ENCODE measurements around the gene PCSK7. TPM values are rescaled to one million over a fixed set of nuclear protein-coding genes. Genes with fewer than 3 reads are reported as not detected.
A peak's percentile ranks its signal among the peaks of the same experiment; 100 is the strongest.

PCSK7 gene
- polyA plus RNA-seq, 2 donors, result 22.8 to 37.3 TPM

GRCh38 chr11:117232911-117233409 is 1.1 kb upstream of the PCSK7 start:
- H3K9me3 ChIP-seq (ENCODE audit: control insufficient read depth in 2 of 2, insufficient read depth in 1 of 2, low read depth in 1 of 2, low read length in 1 of 2), result no peaks in the 10 kb centered on the region
- H3K4me3 ChIP-seq (ENCODE audit: low read depth in 1 of 2, low read length in 2 of 2), result peak overlapping the region; percentile 62 to 83
- H3K27ac ChIP-seq (ENCODE audit: low read depth in 2 of 2, low read length in 1 of 2), result peak overlapping the region; percentile 70 to 84
- H3K27me3 ChIP-seq (ENCODE audit: control insufficient read depth in 1 of 2, insufficient read depth in 2 of 2, low read length in 2 of 2), result no peaks in the 10 kb centered on the region
- 2 to 3% methylated on average over 16 to 27 of the region's 27 CpGs for WGBS, 2 donors
- H3K4me1 ChIP-seq (ENCODE audit: control insufficient read depth in 2 of 2, insufficient read depth in 2 of 2, low read length in 1 of 2), result peaks cover 0 to 2% of the 10 kb centered on the region in 2 donors
- H3K36me3 ChIP-seq (ENCODE audit: control insufficient read depth in 2 of 2, insufficient read depth in 2 of 2, low read length in 1 of 2), result peaks cover 0 to 19% of the 10 kb centered on the region in 2 donors

DNA sequence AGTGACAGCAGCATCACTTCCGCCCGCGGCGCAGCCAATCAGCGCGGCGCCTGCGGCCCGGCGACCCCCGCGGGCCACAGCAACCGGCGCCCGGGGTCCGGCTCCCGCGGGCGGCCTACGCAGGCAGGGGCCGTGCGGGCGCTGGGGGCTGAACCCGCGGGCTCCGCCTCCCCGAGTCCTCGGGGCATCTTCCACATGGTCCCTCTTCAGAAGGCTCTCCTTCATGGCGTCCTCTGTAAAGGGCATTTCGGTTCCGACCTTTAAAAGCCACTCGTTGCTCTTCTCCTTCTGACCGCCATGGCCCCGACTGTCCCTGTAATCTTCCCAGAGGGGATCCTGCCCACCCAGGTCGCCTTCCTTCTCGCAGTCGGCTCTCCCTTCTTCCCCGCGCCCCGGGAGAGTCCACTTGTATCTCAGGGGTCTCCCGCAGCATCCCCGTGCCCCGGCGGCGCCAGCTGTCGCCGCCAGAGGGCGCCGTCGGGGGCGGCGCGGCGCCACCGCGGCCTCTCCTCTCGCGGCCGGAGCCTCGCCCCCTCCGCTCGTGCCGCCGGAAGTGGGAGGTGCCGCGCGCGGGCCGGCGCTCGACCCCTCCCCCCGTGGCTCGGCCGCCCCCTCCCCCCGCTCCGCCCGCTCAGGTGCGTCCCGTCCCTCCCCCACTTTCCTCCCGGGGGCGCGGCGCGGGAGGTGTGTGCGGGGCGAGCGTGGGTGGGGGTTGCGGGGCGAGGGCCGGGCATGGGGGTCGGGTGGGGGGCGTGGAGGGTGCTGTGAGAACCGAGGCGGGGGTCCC is 412 bp upstream of the PCSK7 start, which contains the start of gene RNF214:
Gene RNF214, plus strand, starts transcription at position 580 of the 787 bp plus-strand sequence. CDS start 1,602 bp downstream, outside the sequence.
- Histone ChIP-seq H3K9me3 (ENCODE audit: control insufficient read depth in 2 of 2, insufficient read depth in 1 of 2, low read depth in 1 of 2, low read length in 1 of 2) (no peaks in the 10 kb centered on the region), H3K4me3 (ENCODE audit: low read depth in 1 of 2, low read length in 2 of 2) (peak within 1 kb of the TSS; percentile 69 to 83), H3K4me1 (ENCODE audit: control insufficient read depth in 2 of 2, insufficient read depth in 2 of 2, low read length in 1 of 2) (peaks cover 0 to 2% of the 10 kb centered on the region in 2 donors), H3K36me3 (ENCODE audit: control insufficient read depth in 2 of 2, insufficient read depth in 2 of 2, low read length in 1 of 2) (peaks cover 3 to 23% of the 10 kb centered on the region in 2 donors), H3K27me3 (ENCODE audit: control insufficient read depth in 1 of 2, insufficient read depth in 2 of 2, low read length in 2 of 2) (no peaks in the 10 kb centered on the region), H3K27ac (ENCODE audit: low read depth in 2 of 2, low read length in 1 of 2) (peak within 1 kb of the TSS; percentile 95 to 99)
- WGBS, 2 donors, result 0 to 1% methylated on average over 41 to 92 of the region's 94 CpGs

- WGBS, 2 donors, result 5 to 6% methylated on average over 14 of the region's 14 CpGs
- Histone ChIP-seq H3K27ac (ENCODE audit: low read depth in 2 of 2, low read length in 1 of 2) (peak overlapping the region; percentile 95 to 99), H3K36me3 (ENCODE audit: control insufficient read depth in 2 of 2, insufficient read depth in 2 of 2, low read length in 1 of 2) (peaks cover 9 to 28% of the 10 kb centered on the region in 2 donors), H3K4me1 (ENCODE audit: control insufficient read depth in 2 of 2, insufficient read depth in 2 of 2, low read length in 1 of 2) (peaks cover 0 to 2% of the 10 kb centered on the region in 2 donors), H3K27me3 (ENCODE audit: control insufficient read depth in 1 of 2, insufficient read depth in 2 of 2, low read length in 2 of 2) (no peaks in the 10 kb centered on the region), H3K4me3 (ENCODE audit: low read depth in 1 of 2, low read length in 2 of 2) (peak overlapping the region; percentile 69 to 83), H3K9me3 (ENCODE audit: control insufficient read depth in 2 of 2, insufficient read depth in 1 of 2, low read depth in 1 of 2, low read length in 1 of 2) (no peaks in the 10 kb centered on the region)
These were observed 653 bp downstream of the PCSK7 start for GRCh38 chr11:117230999-117231841.

DNA sequence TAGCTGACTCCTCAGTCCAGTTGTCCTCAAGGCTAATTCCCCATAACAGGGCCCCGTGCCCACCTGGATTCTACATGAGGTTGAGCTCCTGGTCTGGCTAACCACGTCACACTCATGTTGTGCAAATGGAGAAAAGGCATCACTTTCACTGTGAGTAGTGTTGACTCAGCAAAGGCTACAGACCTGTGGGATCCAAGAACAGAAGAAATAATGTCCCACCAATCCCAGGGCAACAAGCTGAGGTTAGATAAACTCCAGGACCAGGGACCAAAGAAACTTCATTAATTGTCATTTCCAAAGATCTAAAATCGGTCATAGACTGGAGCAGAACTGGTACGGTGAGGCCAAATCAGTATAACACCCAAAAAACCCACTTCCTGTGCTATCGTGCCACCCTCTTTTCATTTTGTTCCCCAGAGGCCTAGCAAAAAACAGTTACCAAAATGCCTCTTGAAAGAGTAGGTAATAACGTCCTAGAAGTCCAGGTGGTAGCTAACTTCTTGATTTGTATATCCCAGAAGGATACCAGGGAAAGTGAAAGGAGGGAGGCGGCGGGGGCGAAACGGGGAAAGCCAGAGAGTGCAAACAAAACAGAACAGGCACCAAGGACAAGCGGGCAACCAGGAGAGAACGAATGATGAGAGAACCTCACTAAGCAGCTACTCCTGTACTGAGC is 1.4 kb downstream of the PCSK7 start:
- Histone ChIP-seq H3K27ac (ENCODE audit: low read depth in 2 of 2, low read length in 1 of 2) (peak overlapping the region in 1 of 2 donors; percentile 17), H3K27me3 (ENCODE audit: control insufficient read depth in 1 of 2, insufficient read depth in 2 of 2, low read length in 2 of 2) (no peaks in the 10 kb centered on the region), H3K4me1 (ENCODE audit: control insufficient read depth in 2 of 2, insufficient read depth in 2 of 2, low read length in 1 of 2) (peaks cover 0 to 2% of the 10 kb centered on the region in 2 donors), H3K9me3 (ENCODE audit: control insufficient read depth in 2 of 2, insufficient read depth in 1 of 2, low read depth in 1 of 2, low read length in 1 of 2) (no peaks in the 10 kb centered on the region), H3K4me3 (ENCODE audit: low read depth in 1 of 2, low read length in 2 of 2) (peak overlapping the region in 1 of 2 donors; percentile 83), H3K36me3 (ENCODE audit: control insufficient read depth in 2 of 2, insufficient read depth in 2 of 2, low read length in 1 of 2) (peaks cover 14 to 33% of the 10 kb centered on the region in 2 donors)
- WGBS, 2 donors, result 50 to 60% methylated on average over 12 of the region's 12 CpGs

GRCh38 chr11:117229931-117230285 is 2.0 kb downstream of the PCSK7 start:
- Histone ChIP-seq H3K27me3 (ENCODE audit: control insufficient read depth in 1 of 2, insufficient read depth in 2 of 2, low read length in 2 of 2) (no peaks in the 10 kb centered on the region), H3K36me3 (ENCODE audit: control insufficient read depth in 2 of 2, insufficient read depth in 2 of 2, low read length in 1 of 2) (peaks cover 16 to 36% of the 10 kb centered on the region in 2 donors), H3K9me3 (ENCODE audit: control insufficient read depth in 2 of 2, insufficient read depth in 1 of 2, low read depth in 1 of 2, low read length in 1 of 2) (no peaks in the 10 kb centered on the region), H3K4me1 (ENCODE audit: control insufficient read depth in 2 of 2, insufficient read depth in 2 of 2, low read length in 1 of 2) (peaks cover 0 to 2% of the 10 kb centered on the region in 2 donors), H3K27ac (ENCODE audit: low read depth in 2 of 2, low read length in 1 of 2) (peak overlapping the region in 1 of 2 donors; percentile 45), H3K4me3 (ENCODE audit: low read depth in 1 of 2, low read length in 2 of 2) (no peak overlapping the region)
- WGBS, 2 donors, result 81 to 86% methylated on average over 5 of the region's 5 CpGs

GRCh38 chr11:117229411-117229810 is 2.5 kb downstream of the PCSK7 start:
- WGBS, 2 donors, result 92 to 95% methylated on average over 10 to 12 of the region's 12 CpGs
- Histone ChIP-seq H3K4me1 (ENCODE audit: control insufficient read depth in 2 of 2, insufficient read depth in 2 of 2, low read length in 1 of 2) (peaks cover 0 to 2% of the 10 kb centered on the region in 2 donors), H3K27ac (ENCODE audit: low read depth in 2 of 2, low read length in 1 of 2) (no peak overlapping the region), H3K36me3 (ENCODE audit: control insufficient read depth in 2 of 2, insufficient read depth in 2 of 2, low read length in 1 of 2) (peaks cover 16 to 39% of the 10 kb centered on the region in 2 donors), H3K9me3 (ENCODE audit: control insufficient read depth in 2 of 2, insufficient read depth in 1 of 2, low read depth in 1 of 2, low read length in 1 of 2) (no peaks in the 10 kb centered on the region), H3K27me3 (ENCODE audit: control insufficient read depth in 1 of 2, insufficient read depth in 2 of 2, low read length in 2 of 2) (no peaks in the 10 kb centered on the region), H3K4me3 (ENCODE audit: low read depth in 1 of 2, low read length in 2 of 2) (peak overlapping the region in 1 of 2 donors; percentile 1)

DNA sequence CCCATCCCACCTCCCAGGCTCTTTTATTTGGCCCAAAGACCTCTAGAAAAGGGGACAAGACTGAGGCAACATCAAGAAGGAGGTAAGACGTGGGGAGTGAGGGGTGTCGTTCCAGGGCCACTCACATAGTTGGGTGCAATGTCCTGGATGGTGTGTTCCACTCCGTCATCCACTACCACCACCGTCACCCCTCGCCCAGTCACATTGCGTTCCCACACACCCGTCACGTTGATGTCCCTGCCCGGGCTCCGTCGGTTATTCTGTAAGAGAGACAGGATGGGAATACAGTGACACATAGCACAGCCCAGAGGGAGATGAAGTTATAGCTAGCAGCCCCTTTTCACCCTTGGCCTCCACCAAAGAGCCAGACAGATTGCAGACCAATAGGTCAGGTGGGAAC is 3.8 kb downstream of the PCSK7 start:
- Histone ChIP-seq H3K27ac (ENCODE audit: low read depth in 2 of 2, low read length in 1 of 2) (no peak overlapping the region), H3K27me3 (ENCODE audit: control insufficient read depth in 1 of 2, insufficient read depth in 2 of 2, low read length in 2 of 2) (no peaks in the 10 kb centered on the region), H3K9me3 (ENCODE audit: control insufficient read depth in 2 of 2, insufficient read depth in 1 of 2, low read depth in 1 of 2, low read length in 1 of 2) (no peaks in the 10 kb centered on the region), H3K36me3 (ENCODE audit: control insufficient read depth in 2 of 2, insufficient read depth in 2 of 2, low read length in 1 of 2) (peaks cover 23 to 51% of the 10 kb centered on the region in 2 donors), H3K4me3 (ENCODE audit: low read depth in 1 of 2, low read length in 2 of 2) (no peak overlapping the region), H3K4me1 (ENCODE audit: control insufficient read depth in 2 of 2, insufficient read depth in 2 of 2, low read length in 1 of 2) (peaks cover 0 to 2% of the 10 kb centered on the region in 2 donors)
- WGBS, 2 donors, result 90 to 93% methylated on average over 11 of the region's 11 CpGs

DNA sequence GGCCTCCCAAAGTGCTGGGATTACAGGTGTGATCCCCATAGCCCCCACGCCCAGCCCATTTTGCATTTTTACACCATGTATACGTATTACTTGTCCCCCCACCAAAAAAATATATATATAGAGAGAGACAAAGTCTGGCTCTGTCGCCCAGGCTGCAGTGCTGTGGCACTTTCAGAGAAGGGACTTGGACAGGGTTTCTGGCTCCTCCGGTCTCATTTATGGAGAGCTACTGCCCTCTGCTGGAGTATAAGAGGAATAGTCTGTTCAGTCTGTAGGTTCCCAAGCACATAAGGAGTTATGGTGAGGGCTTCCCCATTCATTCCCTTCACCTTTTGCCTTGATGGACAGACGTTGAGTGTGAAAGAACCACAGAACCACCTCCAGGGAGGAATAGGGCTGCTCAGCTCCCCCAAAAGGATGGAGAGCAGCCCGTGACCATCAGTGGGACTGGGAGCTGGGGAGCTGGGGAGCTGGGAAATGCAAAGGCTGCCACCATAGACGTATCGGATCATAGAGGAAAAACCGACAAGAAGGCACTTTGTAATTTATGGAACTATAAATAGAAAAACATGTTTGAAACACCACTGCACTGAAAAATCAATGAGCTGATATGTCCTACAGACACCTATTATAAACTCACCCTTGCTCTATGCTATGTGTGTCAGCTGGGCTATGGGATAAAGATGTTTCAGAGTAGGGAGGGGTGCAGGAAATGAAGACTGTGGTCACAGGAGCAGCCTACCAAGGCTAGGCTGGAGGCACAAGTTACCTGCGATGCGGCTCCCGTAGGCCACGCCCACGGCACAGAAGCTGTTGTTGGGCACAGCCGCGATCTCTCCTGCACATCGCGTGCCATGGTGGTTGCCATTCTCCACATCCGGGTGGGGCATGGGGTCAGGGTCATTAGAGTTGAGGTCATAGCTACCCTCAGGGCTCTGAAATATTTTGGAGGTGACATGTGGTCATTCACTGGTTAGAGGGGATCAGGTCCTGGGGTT is 5.2 kb downstream of the PCSK7 start:
- H3K36me3 ChIP-seq (ENCODE audit: control insufficient read depth in 2 of 2, insufficient read depth in 2 of 2, low read length in 1 of 2), result peaks cover 23 to 54% of the 10 kb centered on the region in 2 donors
- peaks cover 0 to 2% of the 10 kb centered on the region in 2 donors for H3K4me1 ChIP-seq (ENCODE audit: control insufficient read depth in 2 of 2, insufficient read depth in 2 of 2, low read length in 1 of 2)
- H3K27ac ChIP-seq (ENCODE audit: low read depth in 2 of 2, low read length in 1 of 2), result no peak overlapping the region
- H3K27me3 ChIP-seq (ENCODE audit: control insufficient read depth in 1 of 2, insufficient read depth in 2 of 2, low read length in 2 of 2), result no peaks in the 10 kb centered on the region
- H3K9me3 ChIP-seq (ENCODE audit: control insufficient read depth in 2 of 2, insufficient read depth in 1 of 2, low read depth in 1 of 2, low read length in 1 of 2), result no peaks in the 10 kb centered on the region
- WGBS, 2 donors, result 62 to 68% methylated on average over 19 of the region's 19 CpGs
- H3K4me3 ChIP-seq (ENCODE audit: low read depth in 1 of 2, low read length in 2 of 2), result no peak overlapping the region
